Muscle layer of duodenum (tissue), 2 donors: ENCODE data around the gene SH3BP4.

Experiments used
- H3K27ac ChIP-seq: one replicate; pipeline ENCODE4 v1.7.0; 2013; ENCODE audit warnings: mild to moderate bottlenecking, low read length
- H3K27me3 ChIP-seq: one replicate; pipeline ENCODE4 v1.7.0; 2013; ENCODE audit warnings: low read depth, mild to moderate bottlenecking, control low read depth, low read length
- H3K36me3 ChIP-seq, 2 donors: one replicate each; pipeline ENCODE4 v1.7.0; 2013; ENCODE audit warnings: low read length in 2 of 2, control low read depth in 1 of 2, mild to moderate bottlenecking in 1 of 2; ENCODE audit not compliant: insufficient read depth in 2 of 2, control insufficient read depth in 1 of 2
- H3K4me1 ChIP-seq, 2 donors: one replicate each; pipeline ENCODE4 v1.7.0; 2013; ENCODE audit warnings: low read length in 2 of 2, mild to moderate bottlenecking in 2 of 2, control low read depth in 1 of 2, moderate library complexity in 1 of 2; ENCODE audit not compliant: insufficient read depth in 2 of 2, control insufficient read depth in 1 of 2
- H3K4me3 ChIP-seq, 2 donors: one replicate each; pipeline ENCODE4 v1.7.0; 2013; ENCODE audit warnings: low read length in 2 of 2, low read depth in 1 of 2, mild to moderate bottlenecking in 1 of 2
- H3K9me3 ChIP-seq, 2 donors: one replicate each; pipeline ENCODE4 v1.7.0; 2013; ENCODE audit warnings: low read length in 2 of 2, control low read depth in 1 of 2, mild to moderate bottlenecking in 1 of 2; ENCODE audit not compliant: control insufficient read depth in 1 of 2
- donor health status: healthy.

Gene SH3BP4

DNA sequence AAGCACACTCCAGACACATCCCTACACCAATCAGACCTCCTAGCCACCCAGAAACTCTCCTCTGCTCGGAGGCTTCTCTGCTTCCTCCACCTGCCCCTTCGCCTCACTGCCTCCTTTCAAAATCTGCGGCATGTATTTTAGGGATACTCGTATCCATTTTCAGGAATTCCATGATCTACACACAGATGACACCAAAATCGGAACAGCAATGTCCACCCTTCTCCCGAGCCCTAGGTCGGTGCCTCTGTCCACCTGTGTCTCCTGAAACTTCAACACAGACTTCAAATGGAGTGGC, 1.4 kb upstream of the SH3BP4 start:
- Histone ChIP-seq H3K27me3 (no peaks in the 10 kb centered on the region), H3K27ac (no peak overlapping the region), H3K4me1 (peaks cover 7 to 12% of the 10 kb centered on the region in 2 donors), H3K36me3 (no peaks in the 10 kb centered on the region), H3K9me3 (no peaks in the 10 kb centered on the region), H3K4me3 (no peak overlapping the region)

- Histone ChIP-seq H3K27ac (no peak overlapping the region), H3K9me3 (no peaks in the 10 kb centered on the region), H3K4me3 (peak overlapping the region; percentile 45 to 72), H3K27me3 (no peaks in the 10 kb centered on the region), H3K36me3 (no peaks in the 10 kb centered on the region), H3K4me1 (peaks cover 7 to 14% of the 10 kb centered on the region in 2 donors)
Observed at GRCh38 chr2:234950730-234951663, 820 bp upstream of the SH3BP4 start.

DNA sequence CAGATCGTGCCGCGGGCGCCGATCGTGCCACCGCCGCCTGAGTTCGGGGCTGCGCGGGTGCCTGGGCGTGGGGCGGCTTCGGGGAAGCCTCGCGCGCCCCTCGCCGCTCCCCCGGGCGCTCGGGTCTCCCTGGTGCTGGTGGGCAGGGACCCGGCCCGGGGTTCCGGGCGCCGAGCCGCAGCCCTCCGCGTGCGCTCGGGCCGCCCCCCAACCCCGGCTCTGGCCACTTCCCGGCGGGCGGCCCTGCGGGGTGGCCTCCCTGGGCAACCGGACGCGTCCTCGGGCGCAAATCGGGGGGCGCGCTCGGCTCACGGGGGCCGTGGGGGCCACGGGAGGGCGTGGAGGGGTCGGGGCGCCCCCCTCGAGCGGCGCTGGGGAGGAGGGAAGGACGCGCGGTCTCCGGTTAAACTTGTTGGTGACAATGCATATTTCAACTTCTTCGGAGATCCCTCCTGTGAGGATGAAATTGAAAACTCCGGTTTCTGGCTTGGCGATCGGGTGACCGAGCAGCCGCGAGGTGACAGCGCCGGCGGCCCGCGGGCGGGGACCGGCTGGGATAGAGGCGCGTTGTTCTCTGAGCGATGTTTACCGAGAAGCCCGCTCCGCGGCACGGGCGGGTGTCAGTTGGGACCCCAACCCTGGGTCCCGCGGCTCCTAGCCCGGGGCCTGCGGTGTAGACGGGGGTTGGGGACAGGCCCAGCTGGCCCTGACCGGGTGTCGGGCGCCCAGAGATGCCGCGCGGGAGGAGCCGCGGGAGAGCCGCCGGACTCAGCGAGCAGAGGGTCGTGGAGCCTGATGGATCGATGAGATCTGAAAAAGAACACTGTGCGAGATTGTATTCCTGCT, 676 bp downstream of the SH3BP4 start:
- peak overlapping the region; percentile 68 to 77 for H3K4me3 ChIP-seq
- no peaks in the 10 kb centered on the region for H3K36me3 ChIP-seq
- H3K27ac ChIP-seq, result peak overlapping the region; percentile 84
- H3K27me3 ChIP-seq, result no peaks in the 10 kb centered on the region
- no peaks in the 10 kb centered on the region for H3K9me3 ChIP-seq
- peaks cover 7 to 14% of the 10 kb centered on the region in 2 donors for H3K4me1 ChIP-seq

DNA sequence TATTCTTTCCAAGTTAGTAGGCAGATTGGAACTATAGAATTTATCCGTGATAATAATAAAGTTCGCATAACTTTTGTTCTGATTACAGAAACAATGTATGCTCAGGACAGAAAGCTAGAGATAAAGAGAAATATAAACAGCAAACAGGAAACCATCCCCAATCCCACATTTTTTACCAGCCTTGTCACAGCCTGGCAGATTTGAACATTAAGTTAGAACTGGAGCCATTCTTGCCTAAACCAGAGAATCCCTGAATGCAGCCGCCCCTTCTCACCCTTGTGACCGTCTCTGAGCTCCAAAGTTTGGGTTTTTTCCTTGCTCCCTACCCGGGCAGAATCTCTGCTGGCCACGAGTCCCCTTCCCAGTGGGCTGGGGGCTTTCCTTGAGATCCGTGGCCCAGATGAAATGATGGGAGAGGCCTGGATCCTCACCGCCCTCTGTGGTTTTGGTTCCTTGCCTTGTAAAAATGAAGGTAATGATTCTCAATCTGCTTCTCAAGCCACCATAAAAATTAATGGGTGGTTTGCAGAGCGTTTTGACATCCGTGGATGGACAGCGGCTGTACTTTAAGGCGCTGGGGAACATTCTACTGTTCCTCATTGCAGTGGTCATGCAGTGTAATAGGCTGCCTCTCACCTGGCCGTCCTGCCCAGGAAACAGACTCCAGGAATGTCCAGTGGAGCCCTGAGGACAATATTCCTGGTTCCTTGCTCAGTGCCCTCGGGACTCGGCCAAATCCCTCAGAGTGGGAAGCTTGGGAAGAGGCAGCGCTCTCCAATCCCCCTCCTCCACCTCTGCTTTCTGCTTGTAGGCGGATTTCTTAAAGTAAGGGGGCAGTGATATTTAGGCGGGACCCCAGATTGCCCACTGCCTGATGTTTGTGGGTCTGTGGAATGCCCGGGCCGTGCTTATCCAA, 1.6 kb downstream of the SH3BP4 start:
- Histone ChIP-seq H3K4me1 (peaks cover 10 to 14% of the 10 kb centered on the region in 2 donors), H3K27me3 (no peaks in the 10 kb centered on the region), H3K4me3 (peak overlapping the region; percentile 68 to 77), H3K36me3 (no peaks in the 10 kb centered on the region), H3K27ac (peak overlapping the region; percentile 84), H3K9me3 (no peaks in the 10 kb centered on the region)

- no peaks in the 10 kb centered on the region for H3K9me3 ChIP-seq
- H3K27ac ChIP-seq, result peak overlapping the region; percentile 84
- no peaks in the 10 kb centered on the region for H3K27me3 ChIP-seq
- peaks cover 10 to 14% of the 10 kb centered on the region in 2 donors for H3K4me1 ChIP-seq
- no peaks in the 10 kb centered on the region for H3K36me3 ChIP-seq
- peak overlapping the region; percentile 68 to 77 for H3K4me3 ChIP-seq
Observed at GRCh38 chr2:234954551-234954992, 2.8 kb downstream of the SH3BP4 start.

- Histone ChIP-seq H3K27ac (no peak overlapping the region), H3K9me3 (no peaks in the 10 kb centered on the region), H3K4me3 (no peak overlapping the region), H3K27me3 (no peaks in the 10 kb centered on the region), H3K4me1 (peaks cover 10 to 14% of the 10 kb centered on the region in 2 donors), H3K36me3 (no peaks in the 10 kb centered on the region)
Observed at GRCh38 chr2:234955091-234955591, 3.3 kb downstream of the SH3BP4 start.

- Histone ChIP-seq H3K27ac (no peak overlapping the region), H3K4me1 (peaks cover 10 to 18% of the 10 kb centered on the region in 2 donors), H3K4me3 (no peak overlapping the region), H3K27me3 (no peaks in the 10 kb centered on the region), H3K9me3 (no peaks in the 10 kb centered on the region), H3K36me3 (no peaks in the 10 kb centered on the region)
Observed at GRCh38 chr2:234955971-234956509, 4.2 kb downstream of the SH3BP4 start.

DNA sequence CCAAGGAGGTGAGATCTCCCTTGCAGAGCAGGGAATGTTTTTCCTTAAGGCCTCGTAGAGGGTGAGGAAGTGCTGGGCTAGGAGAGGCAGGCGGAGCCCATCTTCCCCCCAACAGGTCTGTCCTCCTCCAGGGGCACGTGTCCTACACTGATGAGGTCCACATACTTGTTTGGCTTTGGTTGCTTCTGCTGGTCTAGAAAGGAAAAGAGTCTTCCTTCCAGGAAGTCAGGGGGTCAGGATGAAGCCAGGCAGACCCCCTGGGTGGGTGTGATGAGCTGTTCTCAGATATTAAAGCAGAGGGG, 6.0 kb downstream of the SH3BP4 start:
- Histone ChIP-seq H3K9me3 (no peaks in the 10 kb centered on the region), H3K27me3 (no peaks in the 10 kb centered on the region), H3K27ac (no peak overlapping the region), H3K36me3 (no peaks in the 10 kb centered on the region), H3K4me3 (no peak overlapping the region), H3K4me1 (peaks cover 10 to 16% of the 10 kb centered on the region in 2 donors)

DNA sequence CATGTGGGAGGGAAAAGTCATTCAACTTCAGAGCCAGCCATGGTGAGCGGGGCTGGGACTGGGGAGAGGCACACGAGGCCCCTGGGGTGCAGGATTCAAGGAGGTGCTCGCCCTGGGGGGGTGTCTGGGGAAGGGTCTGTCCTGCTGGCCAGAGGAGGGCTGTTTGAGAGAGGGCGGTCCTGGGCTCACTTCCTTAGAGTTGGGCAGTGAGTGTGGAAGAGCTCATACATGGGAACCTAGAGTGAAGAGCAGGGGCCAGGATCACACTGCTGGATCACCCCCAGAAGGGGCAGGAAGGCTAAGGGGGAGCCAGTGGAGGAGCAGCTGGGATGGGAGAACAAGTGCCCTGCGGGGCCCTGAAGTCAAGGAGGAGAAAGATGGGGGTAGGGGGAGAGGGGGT, 6.5 kb downstream of the SH3BP4 start:
- H3K27me3 ChIP-seq, result no peaks in the 10 kb centered on the region
- H3K27ac ChIP-seq, result no peak overlapping the region
- H3K4me3 ChIP-seq, result no peak overlapping the region
- H3K4me1 ChIP-seq, result peaks cover 10 to 14% of the 10 kb centered on the region in 2 donors
- no peaks in the 10 kb centered on the region for H3K36me3 ChIP-seq
- H3K9me3 ChIP-seq, result no peaks in the 10 kb centered on the region

DNA sequence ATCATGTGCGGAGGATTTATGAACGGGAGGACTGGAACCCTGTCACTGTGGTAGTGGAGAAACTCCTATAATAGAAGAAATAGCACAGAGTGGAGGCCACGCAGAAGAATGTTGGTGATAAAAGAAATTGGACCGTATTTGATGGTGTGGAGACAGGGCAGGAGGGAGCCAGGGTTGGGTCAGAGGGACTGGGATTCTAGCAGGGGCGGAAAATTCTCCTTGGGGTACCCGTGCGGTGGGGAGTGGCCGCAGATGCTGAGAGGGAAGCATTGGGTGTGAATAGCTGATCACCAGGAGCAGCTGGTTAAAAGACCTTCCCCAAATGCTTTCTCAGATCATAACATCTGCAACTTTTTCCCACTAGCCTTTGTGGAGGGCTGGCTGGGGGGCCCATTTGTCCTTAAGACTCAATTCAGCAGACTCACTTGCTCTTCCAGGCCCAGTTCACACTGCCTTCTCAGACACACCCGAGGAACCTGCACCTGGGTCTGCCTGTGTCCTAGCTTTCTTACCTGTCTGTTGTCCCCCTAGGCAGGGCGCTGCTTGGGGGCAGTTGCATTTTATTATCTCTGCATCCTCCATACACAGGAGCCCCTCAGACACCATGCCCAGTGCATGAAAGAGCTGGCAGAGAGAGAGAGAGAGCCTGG, 7.1 kb downstream of the SH3BP4 start:
- H3K4me1 ChIP-seq, result peaks cover 8 to 14% of the 10 kb centered on the region in 2 donors
- H3K36me3 ChIP-seq, result no peaks in the 10 kb centered on the region
- H3K27me3 ChIP-seq, result no peaks in the 10 kb centered on the region
- H3K4me3 ChIP-seq, result no peak overlapping the region
- H3K9me3 ChIP-seq, result no peaks in the 10 kb centered on the region
- no peak overlapping the region for H3K27ac ChIP-seq
